PC-9 (cell line): ENCODE data around the gene ALDH1A3. TPM values are rescaled to one million over a fixed set of nuclear protein-coding genes. Genes with fewer than 3 reads are reported as not detected.

Experiments used
- BruUV-seq: library from RNA; stranded (reverse); fragments of 400-500 nt; replicated peaks from 2 replicates; lab custom pipeline; 2021; lab: Mats Ljungman, UMichigan
- CTCF ChIA-PET: fragments of 300-600 bp; sonication (Branson Sonifier 250); formaldehyde crosslinking; loops from one replicate; lab custom pipeline; 2022; ENCODE audit warnings: antibody characterized with exemption; lab: Charles Lee
- POLR2A ChIA-PET: fragments of 300-600 bp; sonication (Branson Sonifier 250); formaldehyde crosslinking; loops from one replicate; lab custom pipeline; 2022; ENCODE audit warnings: antibody characterized with exemption; ENCODE audit not compliant: unreplicated experiment; lab: Charles Lee
- DNase-seq, 2 experiments: peaks; one replicate each; pipeline versions ENCODE4 v3.0.0 to v3.0.0-alpha.2; 2015 to 2022; ENCODE audit warnings: mixed read lengths in 1 of 2
- H2AFZ ChIP-seq: fragments of 200-600 bp; sonication (generic); 2 replicates; pipeline ENCODE4 v1.8.1; 2017; ENCODE audit warnings: antibody characterized with exemption
- H3F3A ChIP-seq: fragments of 200-600 bp; sonication (generic); 2 replicates; pipeline ENCODE4 v1.8.1; 2017; ENCODE audit warnings: antibody characterized with exemption, mild to moderate bottlenecking, low read depth; ENCODE audit not compliant: insufficient read depth
- H3K27ac ChIP-seq: fragments of 200-600 bp; sonication (generic); 2 replicates; pipeline ENCODE4 v1.6.1; 2016; ENCODE audit warnings: mixed run types
- H3K27me3 ChIP-seq: fragments of 200-600 bp; sonication (generic); 2 replicates; pipeline ENCODE4 v1.6.1; 2016; ENCODE audit warnings: low read depth, mixed run types; ENCODE audit not compliant: insufficient read depth
- H3K36me3 ChIP-seq: fragments of 200-600 bp; sonication (generic); 2 replicates; pipeline ENCODE4 v1.6.1; 2016; ENCODE audit warnings: low read depth, mixed run types
- H3K4me1 ChIP-seq: fragments of 200-600 bp; sonication (generic); replicated peaks from 2 replicates; pipeline ENCODE4 v1.6.1; 2016; ENCODE audit warnings: mixed run types; ENCODE audit not compliant: insufficient read depth
- H3K4me2 ChIP-seq: fragments of 200-600 bp; sonication (generic); 2 replicates; pipeline ENCODE4 v1.6.1; 2017; ENCODE audit warnings: mixed run types
- H3K4me3 ChIP-seq: fragments of 200-600 bp; sonication (generic); 2 replicates; pipeline ENCODE4 v1.6.1; 2016; ENCODE audit warnings: mixed run types
- H3K79me2 ChIP-seq: fragments of 200-600 bp; sonication (generic); 2 replicates; pipeline ENCODE4 v1.6.1; 2017; ENCODE audit warnings: low read depth, mixed run types
- H3K9me2 ChIP-seq: fragments of 200-600 bp; sonication (generic); 2 replicates; pipeline ENCODE4 v1.8.1; 2017; ENCODE audit warnings: mild to moderate bottlenecking; ENCODE audit not compliant: insufficient read depth
- H3K9me3 ChIP-seq: fragments of 200-600 bp; sonication (generic); 2 replicates; pipeline ENCODE4 v1.8.1; 2016; ENCODE audit warnings: low read depth; ENCODE audit not compliant: insufficient read depth
- H4K20me1 ChIP-seq: fragments of 200-600 bp; sonication (generic); 2 replicates; pipeline ENCODE4 v1.8.1; 2017; ENCODE audit not compliant: insufficient read depth
- CTCF ChIP-seq: fragments of 200-600 bp; sonication (generic); conservative IDR thresholded peaks from 2 replicates; pipeline ENCODE4 v1.6.1; 2017; ENCODE audit warnings: mixed run types, antibody characterized with exemption, mild to moderate bottlenecking, moderate library complexity
- EZH2 ChIP-seq: fragments of 200-600 bp; sonication (generic); IDR thresholded peaks from 2 replicates; pipeline ENCODE4 v1.8.0; 2017; ENCODE audit warnings: antibody characterized with exemption, low read depth
- intact Hi-C: fragments of 100-400 bp; cut with micrococcal nuclease; formaldehyde crosslinking; loops from one replicate; pipeline ENCODE4 v1.10.0; 2022; ENCODE audit not compliant: unreplicated experiment
- total RNA-seq: library from RNA; stranded (reverse); gene quantifications from 2 replicates; pipeline ENCODE4 v1.2.3, GENCODE V29; 2021

The ALDH1A3 gene
- total RNA-seq, 1 experiment from 2014 or later, result 469 TPM

DNA sequence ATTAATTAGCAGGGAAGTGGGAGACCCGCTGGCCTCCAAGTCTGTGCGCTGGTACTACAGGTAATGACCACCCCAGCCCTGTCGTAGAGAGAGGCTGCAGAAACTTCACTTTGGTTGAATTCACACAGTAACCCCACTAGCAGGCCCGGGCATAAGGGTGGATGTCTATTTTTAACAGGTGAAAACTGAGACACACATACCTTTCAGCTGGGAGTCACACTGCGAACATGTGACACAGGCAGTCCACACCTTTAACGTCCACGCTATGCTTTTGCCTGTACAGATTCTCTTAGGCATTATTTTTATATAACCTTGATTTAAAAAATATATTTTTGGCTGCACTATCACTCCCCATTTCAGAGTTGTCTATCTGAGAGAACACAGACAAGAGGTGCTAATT, 43.4 kb downstream of the ALDH1A3 start:
- H3K4me1 ChIP-seq, result no peaks in the 10 kb centered on the region
- POLR2A ChIA-PET, result no interaction called here
- H4K20me1 ChIP-seq, result no peaks in the 10 kb centered on the region
- no peak for DNase-seq
- CTCF ChIA-PET, result no interaction called here
- H3K27me3 ChIP-seq, result no peaks in the 10 kb centered on the region
- H3K36me3 ChIP-seq, result 0 out of 2 replicates have a peak, but pooled peaks cover 12% of the 10 kb centered on the region
- H3K4me3 ChIP-seq, result no peak overlapping the region
- no TSS peak for BruUV-seq
- no peaks in the 10 kb centered on the region for H3K9me3 ChIP-seq
- peaks cover 9% of the 10 kb centered on the region for H3F3A ChIP-seq
- H3K4me2 ChIP-seq, result no peak overlapping the region
- no peak overlapping the region for H3K27ac ChIP-seq
- H3K9me2 ChIP-seq, result no peaks in the 10 kb centered on the region
- intact Hi-C loops, result no loop called here
- H3K79me2 ChIP-seq, result no peaks in the 10 kb centered on the region
- TF ChIP-seq CTCF (no peak), EZH2 (no peak)
- no peak overlapping the region for H2AFZ ChIP-seq

GRCh38 chr15:100923902-100924301, 44.3 kb downstream of the ALDH1A3 start:
- intact Hi-C loops, result no loop called here
- CTCF ChIA-PET, result no interaction called here
- H3K4me3 ChIP-seq, result no peak overlapping the region

DNA sequence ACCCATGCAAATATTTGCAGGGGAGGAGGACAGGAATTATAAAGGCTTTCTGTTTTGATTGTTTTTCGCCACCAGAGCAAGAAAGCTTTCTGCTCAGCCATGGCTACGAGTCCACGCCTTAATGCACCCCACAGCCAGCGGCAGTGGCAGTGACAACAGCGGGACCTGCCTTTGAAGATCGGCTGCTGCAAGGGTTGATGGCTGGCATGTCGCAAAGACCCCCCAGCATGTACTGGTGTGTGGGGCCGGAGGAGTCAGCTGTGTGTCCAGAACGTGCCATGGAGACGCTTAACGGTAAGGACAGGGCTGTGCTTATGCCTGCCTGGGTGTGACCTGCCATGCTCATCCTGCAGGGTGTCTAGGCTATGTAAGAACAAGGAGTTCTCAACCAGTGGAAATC, 44.8 kb downstream of the ALDH1A3 start:
- 0 out of 2 replicates have a peak, but pooled peaks cover 11% of the 10 kb centered on the region for H3K4me1 ChIP-seq
- POLR2A ChIA-PET, result no interaction called here
- no peak for TF ChIP-seq EZH2
- TF ChIP-seq CTCF, result no peak

More at GRCh38 chr15:100923902-100924301, 44.3 kb downstream of the ALDH1A3 start:
- Histone ChIP-seq H2AFZ (no peak overlapping the region), H3K9me2 (no peaks in the 10 kb centered on the region), H3K4me2 (no peak overlapping the region), H3K27me3 (no peaks in the 10 kb centered on the region), H3F3A (peaks cover under 1% of the 10 kb centered on the region; the same call in 1 of the 2 replicates), H3K9me3 (no peaks in the 10 kb centered on the region), H3K4me1 (0 out of 2 replicates have a peak, but pooled peaks cover 6% of the 10 kb centered on the region), H3K36me3 (0 out of 2 replicates have a peak, but pooled peaks cover 12% of the 10 kb centered on the region), H3K79me2 (no peaks in the 10 kb centered on the region), H4K20me1 (no peaks in the 10 kb centered on the region), H3K27ac (no peak overlapping the region)
- POLR2A ChIA-PET, result no interaction called here
- no peak for TF ChIP-seq EZH2
- TF ChIP-seq CTCF, result no peak
- no peak for DNase-seq
- BruUV-seq, result no TSS peak

More for the DNA sequence above, 44.8 kb downstream of the ALDH1A3 start:
- H3K9me2 ChIP-seq, result no peaks in the 10 kb centered on the region
- intact Hi-C loops, result no loop called here
- no peaks in the 10 kb centered on the region for H3F3A ChIP-seq
- 0 out of 2 replicates have a peak, but pooled peaks cover 12% of the 10 kb centered on the region for H3K36me3 ChIP-seq
- H3K4me2 ChIP-seq, result no peak overlapping the region
- H3K27me3 ChIP-seq, result no peaks in the 10 kb centered on the region
- H3K27ac ChIP-seq, result no peak overlapping the region
- no peaks in the 10 kb centered on the region for H3K79me2 ChIP-seq
- no peaks in the 10 kb centered on the region for H3K9me3 ChIP-seq
- H3K4me3 ChIP-seq, result no peak overlapping the region
- H4K20me1 ChIP-seq, result no peaks in the 10 kb centered on the region
- CTCF ChIA-PET, result no interaction called here
- no TSS peak for BruUV-seq
- no peak for DNase-seq
- no peak overlapping the region for H2AFZ ChIP-seq
